Fibroblast of skin of back (primary cell): Measurements from ENCODE around the gene DICER1.

ENCODE experiments used
- DNase-seq: peaks from one replicate; pipeline ENCODE4 v3.0.0-alpha.2; 2013

Gene DICER1

DNA sequence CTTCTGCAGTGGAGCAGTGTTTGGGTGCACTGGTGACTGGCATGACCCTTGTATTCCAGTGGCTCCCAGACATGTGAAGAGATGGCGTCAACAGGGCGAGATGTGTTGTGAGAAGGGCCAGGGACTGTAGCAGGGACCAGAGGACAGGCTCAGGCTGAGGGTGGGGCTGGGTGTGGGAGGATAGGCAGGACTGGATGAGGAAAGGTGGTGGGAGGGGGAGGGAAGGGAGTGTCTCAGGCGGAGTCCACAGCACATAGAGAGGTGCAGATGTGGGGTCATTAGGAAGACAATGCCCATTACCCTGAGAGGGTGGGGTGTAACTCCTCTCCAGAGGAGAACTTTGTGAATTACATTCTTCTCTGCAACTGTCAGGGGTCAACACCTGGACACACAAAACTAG lies 78.5 kb downstream of the DICER1 start:
- no peak for DNase-seq

DNA sequence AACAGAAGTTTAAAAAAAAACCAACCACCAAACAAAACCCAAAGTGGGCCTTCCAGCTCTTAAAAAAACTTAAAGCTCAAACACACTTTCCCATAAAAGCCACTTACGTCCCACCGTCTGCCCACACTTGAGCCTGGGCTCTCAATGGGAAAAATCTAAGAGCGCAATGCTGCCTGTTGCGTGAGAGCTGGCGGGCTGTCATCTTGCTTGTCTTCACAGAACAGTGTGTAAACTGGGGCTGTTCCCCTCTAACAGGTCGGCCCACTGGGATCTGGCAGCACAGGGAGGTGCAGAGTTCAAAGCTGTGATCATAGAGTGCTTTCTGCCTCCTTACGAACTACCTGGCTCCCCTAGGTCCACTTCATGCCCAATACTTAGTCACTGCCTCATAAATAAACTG lies 80.0 kb downstream of the DICER1 start:
- no peak for DNase-seq

DNA sequence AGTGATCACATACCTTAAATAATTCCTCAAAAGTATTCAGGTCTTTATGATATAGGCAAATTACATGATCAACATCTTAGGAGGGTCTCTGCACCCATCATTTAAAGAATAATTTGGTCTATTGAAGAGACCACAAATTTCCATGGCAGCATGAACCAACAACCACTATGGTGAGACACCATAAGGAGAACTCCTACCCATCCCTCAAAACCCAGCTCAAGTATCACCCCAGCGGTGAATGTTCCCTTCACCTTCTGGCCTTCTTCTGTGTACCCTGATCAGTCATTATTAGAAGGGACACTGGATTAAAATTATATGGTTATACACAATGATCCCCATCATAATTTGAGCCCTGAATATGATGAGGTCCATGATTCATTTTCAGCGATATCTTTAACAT lies 81.5 kb downstream of the DICER1 start:
- no peak for DNase-seq

DNA sequence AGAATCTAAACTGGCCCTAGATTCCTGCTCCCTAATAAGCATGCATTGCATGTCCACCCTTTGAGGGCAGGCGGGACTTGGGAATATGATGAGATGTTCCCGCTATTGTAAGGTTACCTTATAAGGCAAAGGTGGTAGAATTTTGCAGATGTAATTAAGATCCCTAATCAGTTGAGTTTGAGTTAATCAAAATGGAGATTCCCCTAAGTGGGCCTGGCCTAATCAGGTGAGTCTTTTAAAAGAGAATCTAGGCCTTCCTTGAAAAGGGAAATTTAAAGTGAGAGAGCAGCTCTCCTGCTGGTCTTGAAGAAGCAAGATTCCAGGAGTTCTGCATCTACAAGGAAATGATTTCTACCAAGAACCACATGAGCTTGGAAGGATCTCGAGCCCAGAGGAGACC lies 83.4 kb downstream of the DICER1 start:
- no peak for DNase-seq

DNA sequence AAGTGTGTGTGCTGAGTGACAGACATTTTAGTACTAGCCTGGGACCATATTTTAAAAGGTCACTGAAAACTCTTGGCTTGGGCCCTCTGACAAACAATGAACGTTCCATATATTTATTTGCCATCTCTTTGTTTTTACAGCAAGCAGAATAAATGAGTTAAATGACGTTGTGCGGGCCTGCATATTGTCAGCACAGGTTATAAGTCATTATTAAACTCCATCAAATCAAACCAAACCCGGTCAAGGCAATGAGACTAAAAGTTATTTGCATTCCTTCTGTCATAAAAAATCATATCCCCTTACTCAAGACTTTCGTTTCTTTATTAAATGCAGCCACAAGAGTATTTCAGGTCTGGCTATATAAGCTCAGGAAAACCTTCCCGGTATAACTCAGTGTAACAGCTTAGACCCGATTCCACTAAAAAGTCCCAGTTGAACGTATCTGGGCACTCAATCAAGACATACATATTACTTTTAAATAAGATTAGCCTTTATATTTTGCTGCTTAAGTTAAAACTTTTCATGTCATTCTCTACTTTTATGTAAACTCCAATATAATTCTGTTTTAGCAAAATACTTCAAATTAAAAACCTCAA lies 84.9 kb downstream of the DICER1 start:
- DNase-seq, result no peak

DNA sequence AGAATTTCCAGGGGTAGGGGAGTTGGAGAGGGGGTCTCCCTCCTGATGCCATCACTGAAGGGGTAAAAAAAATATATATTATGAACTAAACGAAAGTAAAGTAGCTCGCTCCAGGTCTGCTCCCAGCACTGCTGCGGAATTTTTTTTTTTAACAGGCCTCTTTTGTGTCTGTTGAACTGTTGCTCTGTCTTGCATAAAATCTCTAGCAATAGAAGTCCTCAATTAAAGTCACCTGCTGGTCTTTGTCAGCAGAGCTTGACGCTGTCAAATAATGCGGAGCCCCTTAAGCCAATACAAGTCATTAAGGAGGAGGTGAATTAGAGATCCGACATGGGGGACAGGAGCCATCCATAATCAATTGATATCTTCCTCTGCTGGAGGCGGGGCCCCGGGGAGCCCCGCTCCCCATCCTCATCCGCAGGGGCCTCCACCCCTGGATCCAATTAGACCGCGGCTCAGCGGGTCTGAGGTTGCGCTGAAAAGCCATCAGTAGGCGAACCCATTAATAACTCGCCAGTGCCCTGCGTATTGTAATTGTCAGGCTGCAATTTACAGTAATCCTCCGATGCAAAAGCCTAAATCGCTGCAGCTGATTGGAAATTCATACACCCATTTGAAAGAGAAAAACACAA lies 85.6 kb downstream of the DICER1 start:
- DNase-seq, result no peak

DNA sequence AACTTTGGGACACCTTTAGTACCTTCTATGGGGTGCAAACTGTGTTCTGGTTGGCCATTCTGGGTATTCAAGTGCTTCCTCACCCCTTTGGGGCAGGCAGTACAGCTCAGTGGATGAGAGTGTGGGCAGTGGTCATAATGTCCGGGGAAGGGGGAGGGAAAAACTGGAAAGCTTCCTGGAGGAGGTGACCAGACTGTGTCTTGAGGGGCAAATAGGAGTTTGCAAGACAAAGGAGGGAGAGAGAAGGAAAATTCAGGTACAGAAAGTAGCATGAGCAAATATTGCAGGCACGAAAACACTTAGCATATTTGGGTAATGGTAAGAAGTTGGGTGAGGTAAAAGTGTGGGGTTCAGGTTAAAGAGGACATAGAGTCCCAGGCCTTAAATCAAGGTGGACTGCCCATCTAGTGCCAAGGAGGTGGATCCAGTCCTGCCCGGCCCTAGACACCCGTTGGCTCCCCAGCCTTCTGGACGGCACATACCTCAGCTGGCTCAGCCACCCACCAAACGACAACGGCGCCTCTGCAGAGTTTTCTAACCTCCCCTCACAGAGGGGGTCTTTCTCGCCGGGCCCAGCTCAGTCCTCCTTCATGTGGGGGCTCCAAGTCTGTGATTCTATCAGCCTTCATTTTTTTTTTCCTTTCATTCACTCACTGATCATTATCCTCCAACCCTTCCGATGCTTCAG lies 86.4 kb downstream of the DICER1 start:
- no peak for DNase-seq

DNA sequence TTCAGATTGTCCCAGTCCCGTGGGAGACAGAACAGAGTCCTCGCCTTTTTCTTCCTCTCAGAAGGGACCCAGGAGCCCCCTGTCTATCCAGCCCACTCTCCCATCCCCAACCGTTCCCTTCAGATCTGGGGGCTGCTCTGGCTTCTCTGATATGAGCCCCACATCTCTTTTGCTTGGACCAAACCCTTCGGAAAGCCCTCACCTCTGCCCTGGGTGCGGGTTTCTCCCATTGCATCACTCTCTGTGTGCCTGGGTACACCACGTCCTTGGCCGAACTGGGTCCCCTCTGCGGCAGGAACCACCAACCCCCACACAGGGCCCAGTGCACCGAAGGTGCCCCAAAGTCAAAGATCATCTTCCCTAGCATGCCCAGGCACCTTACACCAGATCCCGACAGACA lies 87.8 kb downstream of the DICER1 start:
- DNase-seq, result no peak

DNA sequence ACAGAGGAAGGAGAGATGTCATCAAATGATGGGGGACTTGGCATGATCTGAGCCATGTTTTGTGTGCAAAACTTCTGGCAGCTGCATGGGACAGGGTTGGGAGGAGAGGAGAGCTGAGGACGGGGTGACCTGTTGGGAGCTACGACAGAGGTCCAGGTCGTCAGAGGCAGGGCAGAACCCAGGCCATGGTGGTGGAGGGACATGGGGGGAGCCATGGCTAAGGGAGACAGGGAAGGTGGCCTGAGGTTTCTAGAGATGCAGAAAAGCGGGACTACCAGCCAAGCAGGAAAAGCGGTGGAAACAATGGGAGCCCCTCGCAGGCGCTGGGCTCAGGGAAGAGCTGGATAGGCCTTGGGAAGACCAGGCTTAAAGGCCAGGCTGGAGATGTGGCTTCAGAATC lies 88.3 kb downstream of the DICER1 start:
- DNase-seq, result no peak

DNA sequence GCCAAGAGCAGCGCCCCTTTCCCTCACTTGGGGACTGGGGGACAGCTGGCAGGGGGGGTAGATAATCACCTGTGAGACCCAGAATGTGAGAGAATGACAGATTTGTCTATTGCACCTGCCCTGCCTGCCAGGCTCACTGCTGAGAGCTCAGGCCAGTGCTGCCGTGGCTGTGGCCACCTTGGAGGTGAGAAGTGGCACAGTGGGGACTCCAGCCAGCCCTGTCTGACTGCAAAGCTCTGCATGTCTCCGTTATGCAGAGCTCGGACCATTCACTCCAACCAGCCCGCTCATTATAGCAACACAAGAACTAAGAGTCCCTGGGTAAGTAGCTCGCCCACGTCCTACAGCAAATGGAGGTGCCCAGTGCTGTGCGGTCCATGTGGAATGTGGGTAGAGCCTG lies 88.8 kb downstream of the DICER1 start:
- no peak for DNase-seq

DNA sequence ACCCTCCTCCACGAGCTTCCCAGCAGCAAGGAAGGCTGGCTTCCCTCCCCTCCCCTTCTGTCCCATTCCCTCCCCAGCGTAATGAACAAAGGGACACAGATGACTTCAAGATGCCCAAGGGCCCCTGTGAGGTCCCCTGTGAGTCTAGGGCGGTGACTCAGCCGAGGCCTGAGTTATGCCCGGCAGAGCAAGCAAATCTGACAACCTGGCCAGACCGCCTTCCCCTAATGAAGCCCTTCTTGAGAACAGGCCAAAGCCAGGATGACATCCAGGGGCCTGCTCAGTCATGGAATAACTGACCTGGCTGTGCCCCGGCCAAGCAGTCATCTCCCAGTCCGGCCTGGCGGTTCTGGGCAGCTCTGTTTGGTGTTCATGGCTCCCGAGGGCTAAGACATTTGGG lies 89.2 kb downstream of the DICER1 start:
- no peak for DNase-seq

DNA sequence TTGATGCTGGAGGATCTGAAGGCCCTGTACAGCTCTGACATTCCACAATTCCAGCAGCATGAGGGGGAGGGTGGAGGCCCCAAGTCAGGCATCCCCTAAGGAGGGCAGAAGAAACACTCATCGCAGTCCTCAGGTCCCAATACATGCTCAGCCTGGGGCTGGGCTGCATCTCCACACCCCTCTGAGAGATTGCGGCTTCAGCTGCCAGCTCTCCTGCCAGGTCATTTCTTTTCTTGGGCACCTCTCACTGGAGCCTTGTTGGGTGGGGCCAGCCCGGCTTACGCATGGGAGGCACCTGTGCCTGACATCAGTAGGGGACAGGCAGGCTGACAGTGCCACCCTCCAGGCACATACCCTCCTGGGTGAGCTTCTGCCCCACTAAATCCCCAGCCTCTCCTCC lies 89.8 kb downstream of the DICER1 start:
- no peak for DNase-seq

DNA sequence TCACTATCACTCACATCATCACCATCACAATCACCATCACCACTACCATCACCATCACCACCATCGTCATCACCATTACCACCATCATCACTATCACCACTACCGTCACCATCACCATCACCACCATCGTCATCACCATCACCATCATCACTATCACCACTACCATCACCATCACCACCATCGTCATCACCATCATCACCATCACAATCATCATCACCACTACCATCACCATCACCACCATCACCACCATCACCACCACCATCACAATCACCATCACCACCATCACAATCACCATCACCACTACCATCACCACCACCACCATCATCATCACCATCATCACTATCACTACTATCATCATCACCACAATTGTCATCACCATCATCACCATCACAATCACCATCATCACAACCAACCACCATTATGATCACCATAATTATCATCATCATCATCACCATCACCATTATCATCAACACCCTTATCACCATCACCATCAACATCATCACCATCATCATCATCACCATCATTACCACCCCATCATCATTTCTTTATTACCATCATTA lies 90.8 kb downstream of the DICER1 start:
- no peak for DNase-seq

DNA sequence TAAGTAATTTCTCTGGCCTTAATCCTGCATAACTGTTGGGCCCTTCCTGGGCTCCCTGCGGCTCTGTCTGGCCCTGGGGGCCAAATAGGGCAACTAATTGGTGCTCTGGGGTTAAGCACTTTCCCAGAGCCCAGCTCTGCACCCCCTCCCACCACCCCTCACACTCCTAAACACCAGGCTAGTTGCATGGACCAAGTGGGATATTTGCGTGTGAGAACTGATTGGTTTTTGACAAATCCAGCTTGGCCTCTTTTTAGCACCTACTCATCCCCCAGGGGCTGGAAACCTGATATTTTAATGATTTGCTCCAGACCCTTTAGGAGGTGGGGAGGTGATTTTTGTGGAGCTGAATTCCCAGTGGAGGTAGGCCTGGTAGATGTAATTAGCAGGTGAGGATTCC lies 91.9 kb downstream of the DICER1 start:
- DNase-seq, result no peak

DNA sequence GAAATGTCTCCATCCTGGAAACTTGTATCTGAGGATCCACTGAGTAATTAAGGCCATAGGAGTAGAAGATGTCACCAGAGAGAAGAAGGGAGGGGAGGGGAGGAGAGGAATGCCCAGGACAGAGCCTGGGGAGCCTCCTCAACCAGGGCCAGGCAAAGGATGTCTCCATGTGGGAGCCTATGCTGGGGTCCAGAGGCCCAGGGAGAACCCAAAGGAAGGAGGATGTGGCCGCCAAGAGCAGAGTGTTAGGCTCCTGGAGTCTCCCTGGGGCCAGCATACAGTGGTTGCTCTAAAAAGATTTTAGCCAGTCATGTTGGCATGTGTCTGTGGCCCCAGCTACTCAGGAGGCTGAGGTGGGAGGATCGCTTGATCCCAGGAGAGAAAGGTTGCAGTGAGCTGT lies 92.6 kb downstream of the DICER1 start:
- DNase-seq, result no peak

DNA sequence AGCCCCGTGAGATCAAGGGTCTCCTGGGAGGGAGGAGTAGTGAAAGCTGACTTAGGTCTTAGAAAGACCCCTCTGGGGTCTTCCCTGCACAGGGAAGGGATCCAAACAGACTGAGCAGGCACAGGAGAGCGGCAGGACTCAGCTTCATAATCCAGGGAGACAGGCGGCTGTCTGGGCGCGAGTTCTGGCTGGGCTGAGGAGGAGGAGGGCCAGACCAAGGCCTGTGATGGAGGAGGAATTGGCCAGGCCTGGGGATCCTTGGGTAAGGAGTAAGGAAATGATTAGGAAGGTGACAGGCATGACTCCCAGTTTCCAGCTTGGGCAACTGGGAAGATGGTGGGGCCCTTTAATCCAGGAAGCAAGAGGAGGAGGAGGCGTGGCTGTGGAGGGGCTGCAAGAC lies 93.1 kb downstream of the DICER1 start:
- DNase-seq, result no peak

DNA sequence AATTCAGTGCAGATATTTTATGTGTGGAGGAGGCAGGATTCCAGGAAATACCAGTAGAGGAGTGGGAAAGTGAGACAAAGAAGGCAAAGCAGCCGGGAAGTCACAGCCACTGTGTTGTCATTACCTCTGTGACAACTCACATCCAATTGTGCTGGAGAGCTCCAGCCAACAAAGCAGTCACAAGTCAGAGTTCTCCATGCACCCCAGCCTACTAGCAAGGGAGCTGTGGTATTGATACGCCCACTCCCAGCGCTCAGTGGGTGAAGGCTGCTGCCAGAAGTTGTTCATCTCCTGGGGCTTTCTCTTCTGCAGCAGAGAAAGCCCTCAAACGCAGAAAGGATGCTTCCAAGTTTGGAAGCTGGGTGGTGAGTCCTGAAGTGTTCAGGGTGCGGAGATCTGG lies 93.9 kb downstream of the DICER1 start:
- no peak for DNase-seq

DNA sequence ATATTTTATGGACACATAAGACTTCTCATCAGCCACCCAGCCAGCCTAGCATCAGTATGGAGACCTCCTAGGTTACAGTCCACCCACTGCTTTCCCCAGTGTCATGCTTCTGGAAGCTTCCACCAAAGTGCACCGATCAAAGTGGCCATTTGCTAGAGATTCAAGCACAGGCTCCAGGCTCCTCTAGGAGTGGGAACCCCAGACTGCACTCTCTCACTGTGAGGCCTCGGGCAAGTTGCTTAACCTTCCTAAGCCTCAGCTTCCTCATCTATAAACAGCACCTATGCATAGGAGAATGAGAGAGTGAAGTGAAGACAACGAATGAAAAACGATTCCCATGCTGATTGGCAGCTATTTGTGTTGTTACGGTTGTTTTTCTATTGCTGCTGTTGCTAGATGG lies 94.4 kb downstream of the DICER1 start:
- DNase-seq, result no peak

DNA sequence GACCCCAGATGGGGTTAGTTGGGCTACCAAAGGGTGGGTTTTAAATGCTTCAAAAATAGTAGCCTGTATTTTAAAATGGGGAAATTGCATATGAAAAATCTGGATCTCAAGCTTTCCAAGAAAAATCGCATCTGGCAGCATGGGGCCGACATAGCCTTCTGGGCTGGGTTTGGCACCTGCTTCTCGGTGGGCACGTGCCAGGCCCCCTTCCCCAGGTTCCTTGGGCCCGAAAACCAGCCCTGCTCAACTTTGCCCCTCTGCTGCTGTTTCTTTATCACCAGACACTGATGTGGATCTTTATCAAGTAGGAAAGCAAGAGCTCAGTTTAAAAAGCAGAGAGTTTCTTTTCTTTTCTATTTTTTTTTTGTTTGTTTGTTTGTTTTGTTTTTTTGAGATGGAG lies 95.1 kb downstream of the DICER1 start:
- DNase-seq, result no peak

DNA sequence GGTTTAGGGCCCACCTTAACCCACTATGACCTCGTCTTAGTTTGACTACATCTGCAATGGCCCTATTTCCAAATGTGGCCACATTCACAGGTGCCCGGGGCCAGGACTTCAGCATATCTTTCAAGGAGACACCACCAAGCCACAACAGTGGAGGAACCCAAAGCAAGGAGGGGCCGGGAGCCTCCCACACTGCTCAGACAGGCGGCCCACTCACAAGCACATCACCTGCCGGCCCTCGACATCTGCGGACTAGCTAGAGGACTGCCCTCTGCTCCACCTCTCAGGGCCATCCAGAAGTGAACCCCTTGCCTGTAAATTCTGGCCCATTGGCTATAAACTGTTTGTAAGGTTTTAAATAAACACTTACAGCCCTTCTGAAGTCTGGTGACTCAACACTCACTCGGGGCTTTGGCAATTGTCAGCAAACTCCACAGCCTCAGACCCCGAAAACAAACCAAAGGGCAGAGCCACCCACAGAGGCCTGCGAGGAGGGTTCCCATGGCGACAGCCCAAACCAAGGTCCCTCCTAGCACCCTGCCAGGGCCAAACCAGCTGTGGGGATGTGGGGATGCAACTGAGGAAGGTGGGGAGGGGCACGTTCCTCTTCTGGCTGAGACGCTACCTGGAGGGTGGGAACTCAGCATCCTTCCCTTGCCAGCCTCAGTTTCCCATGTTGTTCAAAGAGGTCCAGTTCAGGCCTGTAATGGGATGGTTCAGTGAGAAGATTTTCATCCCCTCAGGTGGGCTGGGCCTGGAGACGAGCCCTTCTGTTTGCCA lies 95.8 kb downstream of the DICER1 start:
- DNase-seq, result no peak

DNA sequence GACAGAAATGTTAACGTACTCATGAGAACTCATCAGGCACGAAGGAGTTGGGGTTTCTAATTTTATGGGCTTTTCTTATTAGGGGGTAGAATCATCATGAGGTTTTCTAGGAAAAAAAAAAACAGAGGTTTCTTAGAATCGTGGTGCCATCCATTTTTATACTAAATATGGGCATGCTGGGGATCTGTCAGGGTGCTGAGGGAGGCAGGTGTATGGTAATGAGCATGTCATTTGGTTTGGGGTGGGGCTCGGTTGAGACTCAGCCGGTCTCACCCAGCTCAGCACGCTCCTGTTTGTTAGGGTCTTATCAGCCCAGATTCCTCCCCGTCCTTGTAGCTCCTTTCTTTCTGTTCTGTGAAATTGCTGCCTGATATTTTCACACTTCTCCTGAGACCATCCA lies 98.2 kb downstream of the DICER1 start:
- DNase-seq, result no peak

DNA sequence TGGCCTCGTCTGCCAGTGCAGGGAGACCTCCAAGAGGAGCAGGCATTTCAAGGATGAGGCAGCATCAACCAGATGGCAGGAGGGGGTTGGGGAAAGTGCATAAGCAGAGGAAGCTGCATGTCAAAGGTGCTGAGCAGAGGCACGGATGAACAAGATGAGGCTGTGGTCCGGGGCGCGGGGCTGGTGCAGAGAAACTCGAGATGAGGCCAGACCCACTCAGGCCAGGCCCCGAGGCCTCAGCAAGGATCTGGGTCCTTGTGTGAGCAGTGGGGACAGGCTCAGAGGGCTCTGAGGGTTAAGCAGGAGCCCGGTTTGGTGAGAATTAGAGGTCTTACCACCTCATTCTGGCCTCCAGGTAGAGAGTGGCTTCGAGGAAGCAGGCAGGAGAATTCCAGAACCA lies 98.8 kb downstream of the DICER1 start:
- no peak for DNase-seq

DNA sequence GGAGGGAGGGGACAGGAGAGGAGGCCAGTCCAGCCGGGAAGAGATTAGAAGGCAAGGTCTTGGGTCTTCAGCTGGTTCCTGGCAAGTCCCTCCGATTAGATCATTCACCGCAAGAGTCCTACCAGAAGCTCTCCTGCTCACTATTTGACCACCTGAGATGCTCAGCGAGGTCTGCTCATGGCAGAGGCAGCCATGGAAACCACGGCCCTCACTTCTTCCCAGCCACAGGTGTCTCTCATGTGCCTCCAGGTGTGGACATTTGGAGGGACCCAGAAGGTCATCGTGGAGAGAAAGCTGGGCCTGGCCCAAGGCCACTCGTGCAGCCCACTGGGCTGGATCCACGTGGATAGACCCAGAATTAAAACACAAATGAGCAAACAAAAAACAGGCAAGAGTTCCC lies 99.5 kb downstream of the DICER1 start:
- DNase-seq, result no peak
